B cell (primary cell): Measurements from ENCODE around the gene CPXM1. TPM values are rescaled to one million over a fixed set of nuclear protein-coding genes. Genes with fewer than 3 reads are reported as not detected.

Experiments
- ATAC-seq: fragments of 200-7000 bp; cut with Tn5 transposase; one replicate; pipeline ENCODE4 v1.10.0; 2021; ENCODE audit warnings: low read depth, mild to moderate bottlenecking, moderate number of reproducible peaks, moderate library complexity
- CTCF ChIA-PET: fragments of 350-600 bp; sonication (Branson Sonifier 250); formaldehyde crosslinking; loops from one replicate; lab custom pipeline; 2021; ENCODE audit warnings: antibody characterized with exemption, inconsistent platforms; lab: Charles Lee
- POLR2A ChIA-PET: fragments of 350-600 bp; sonication (Branson Sonifier 250); formaldehyde crosslinking; loops from one replicate; lab custom pipeline; 2021; ENCODE audit warnings: antibody characterized with exemption; lab: Charles Lee
- DNase-seq: peaks from one replicate; pipeline ENCODE4 v3.0.0; 2013
- H2AFZ ChIP-seq: 2 replicates; pipeline ENCODE4 v1.6.1; 2012; ENCODE audit warnings: mild to moderate bottlenecking, low read depth, low read length; ENCODE audit not compliant: insufficient read depth, poor library complexity, severe bottlenecking
- H3K27ac ChIP-seq, 2 donors: 1 replicate in 1 of 2; 2 replicates in 1 of 2; pipeline ENCODE4 v1.5.1; 2012 to 2013; ENCODE audit warnings: low read length in 2 of 2, mild to moderate bottlenecking in 2 of 2, moderate library complexity in 1 of 2
- H3K27me3 ChIP-seq, 4 experiments: fragments of 200-600 bp in 1 of 4; sonication (generic) in 1 of 4; replicated peaks in 1 of 4; 1 replicate in 2 of 4; 2 replicates in 2 of 4; pipeline versions ENCODE4 v1.6.1 to v1.7.0; 2013 to 2016; ENCODE audit warnings: low read length in 3 of 4, mild to moderate bottlenecking in 2 of 4, mixed read lengths in 1 of 4, moderate library complexity in 1 of 4; ENCODE audit not compliant: insufficient read depth in 4 of 4, control insufficient read depth in 3 of 4; ENCODE audit errors: control extremely low read depth in 1 of 4
- H3K36me3 ChIP-seq, 2 experiments: replicated peaks in 1 of 2; 1 replicate in 1 of 2; 2 replicates in 1 of 2; pipeline versions ENCODE4 v1.6.1 to v1.7.1; 2013; ENCODE audit warnings: low read length in 1 of 2; ENCODE audit not compliant: insufficient read depth in 2 of 2, control insufficient read depth in 1 of 2; ENCODE audit errors: control extremely low read depth in 1 of 2, extremely low read depth in 1 of 2
- H3K4me1 ChIP-seq, 2 donors: fragments of 200-600 bp in 1 of 2; sonication (generic) in 1 of 2; 1 replicate in 1 of 2; 2 replicates in 1 of 2; pipeline versions ENCODE4 v1.5.1 to v1.6.1; 2013 to 2017; ENCODE audit warnings: low read length in 2 of 2; ENCODE audit not compliant: control insufficient read depth in 2 of 2, insufficient read depth in 2 of 2
- H3K4me2 ChIP-seq: replicated peaks from 2 replicates; pipeline ENCODE3; 2012; ENCODE audit warnings: mild to moderate bottlenecking, low read depth, low read length; ENCODE audit not compliant: poor library complexity, severe bottlenecking
- H3K4me3 ChIP-seq, 5 experiments: fragments of 200-600 bp in 1 of 5; sonication (generic) in 1 of 5; 1 replicate in 3 of 5; 2 replicates in 2 of 5; pipeline versions ENCODE4 v1.5.1 to v1.7.0; 2011 to 2016; ENCODE audit warnings: low read length in 4 of 5, mild to moderate bottlenecking in 4 of 5, low read depth in 2 of 5, control low read depth in 1 of 5, moderate library complexity in 1 of 5; ENCODE audit not compliant: insufficient read depth in 1 of 5; ENCODE audit errors: control extremely low read depth in 1 of 5, extremely low read depth in 1 of 5
- H3K79me2 ChIP-seq: fragments of 200-600 bp; sonication (generic); one replicate; pipeline ENCODE4 v1.6.0; 2016; ENCODE audit warnings: low read length; ENCODE audit not compliant: control insufficient read depth, insufficient read depth
- H3K9ac ChIP-seq: fragments of 200-600 bp; sonication (generic); 2 replicates; pipeline ENCODE4 v1.6.1; 2017; ENCODE audit warnings: mild to moderate bottlenecking, low read length, moderate library complexity
- H3K9me3 ChIP-seq, 3 donors: one replicate each; pipeline versions ENCODE4 v1.6.1 to v1.7.1; 2013; ENCODE audit warnings: low read length in 2 of 3; ENCODE audit not compliant: control insufficient read depth in 2 of 3, insufficient read depth in 1 of 3; ENCODE audit errors: control extremely low read depth in 1 of 3
- H4K20me1 ChIP-seq: 2 replicates; pipeline ENCODE4 v1.6.0; 2012; ENCODE audit warnings: mild to moderate bottlenecking, low read length; ENCODE audit not compliant: insufficient read depth, control insufficient read depth, poor library complexity, severe bottlenecking
- H3K27ac Mint-ChIP-seq: one replicate; pipeline ENCODE4 v1.8.0; 2021; ENCODE audit warnings: mixed read lengths
- H3K27me3 Mint-ChIP-seq: one replicate; pipeline ENCODE4 v1.8.0; 2021; ENCODE audit warnings: mixed read lengths
- H3K4me1 Mint-ChIP-seq: one replicate; pipeline ENCODE4 v1.8.0; 2021; ENCODE audit warnings: mixed read lengths
- H3K4me3 Mint-ChIP-seq: one replicate; pipeline ENCODE4 v1.8.0; 2021; ENCODE audit warnings: mixed read lengths
- H3K9me3 Mint-ChIP-seq: one replicate; pipeline ENCODE4 v1.8.0; 2022; ENCODE audit warnings: mixed read lengths; ENCODE audit not compliant: insufficient read depth
- EZH2 ChIP-seq: IDR thresholded peaks from 2 replicates; pipeline ENCODE4 v1.6.1; 2012; ENCODE audit warnings: borderline replicate concordance, low read depth, mild to moderate bottlenecking, moderate library complexity, low read length; ENCODE audit not compliant: insufficient read depth, poor library complexity, severe bottlenecking
- WGBS: methylation state at CpG from one replicate; pipeline ENCODE4 v1.1.5; 2013; ENCODE audit warnings: missing lambda C conversion rate; ENCODE audit not compliant: insufficient coverage; 5-methylcytosine and 5-hydroxymethylcytosine counted together
- intact Hi-C: fragments of 100-400 bp; cut with micrococcal nuclease; formaldehyde crosslinking; loops from one replicate; pipeline ENCODE4 v1.10.0; 2022
- polyA plus RNA-seq: library from polyadenylated mRNA; depleted of rRNA; stranded (reverse); fragments of >200 nt; gene quantifications from 2 replicates; pipeline ENCODE4 v1.2.3, GENCODE V29; 2012
- total RNA-seq, 2 donors: library from RNA; stranded (reverse); fragments of 120-200 nt in 1 of 2; gene quantifications; 1 replicate in 1 of 2; 2 replicates in 1 of 2; pipeline versions ENCODE4 v1.2.3 to v1.2.4, GENCODE V29; 2013 to 2022
- TF ChIP-seq, protein P1 (sequence below): fragments of 200-600 bp; IDR thresholded peaks from one replicate; pipeline ENCODE4 v1.8.0; 2022; ENCODE audit warnings: antibody characterized with exemption, mild to moderate bottlenecking

CPXM1 gene
- total and polyA plus RNA-seq, 2 donors (not counting 1 experiment from before 2014, with no cell fraction given) = 0.21 to 1.9 TPM

DNA sequence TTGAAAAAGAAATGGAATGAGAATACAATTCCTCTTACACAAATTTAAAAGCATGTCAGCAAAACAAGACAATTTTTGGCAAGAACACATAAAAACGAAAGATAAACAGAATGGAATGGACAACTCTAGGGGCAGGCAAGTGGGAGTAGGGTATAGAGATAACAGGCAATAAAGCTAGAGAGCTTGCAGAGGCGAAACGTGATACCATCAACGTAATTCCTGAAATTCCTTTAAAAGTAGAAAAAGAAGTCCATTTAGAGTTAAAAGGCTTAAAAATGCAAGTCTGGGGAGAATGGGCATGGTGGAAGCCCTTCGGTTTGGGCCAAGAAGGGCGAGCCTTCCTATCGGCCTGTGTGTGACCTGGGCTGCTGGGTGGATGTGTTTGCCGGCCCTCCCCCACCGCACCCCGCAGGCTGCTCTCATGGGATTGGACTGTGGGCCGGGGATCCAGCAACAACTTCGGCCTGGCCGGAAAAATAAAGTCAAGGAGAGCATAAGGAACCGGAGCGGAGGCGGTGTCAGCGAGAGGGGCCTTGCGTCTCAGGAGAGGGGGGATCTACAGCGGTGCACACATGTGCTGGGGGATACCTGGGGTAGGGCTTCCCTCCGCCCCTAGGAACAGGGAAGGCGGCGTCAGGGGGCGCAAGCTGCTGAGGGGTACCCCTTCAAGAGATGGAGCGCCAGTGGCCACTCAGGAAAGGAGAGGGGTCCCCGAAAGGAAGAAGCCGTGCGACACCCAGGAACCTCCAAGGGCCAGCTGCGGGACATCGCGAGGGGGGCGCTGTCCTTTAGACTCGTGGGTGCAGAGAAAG lies 19.9 kb upstream of the CPXM1 start:
- no peak for ATAC-seq
- POLR2A ChIA-PET = no interaction called here

More for the DNA sequence above, 19.9 kb upstream of the CPXM1 start:
- Histone ChIP-seq H3K4me3 (no peak overlapping the region), H3K27me3 (peaks cover 0 to 46% (median 17%) of the 10 kb centered on the region in 4 experiments), H3K27ac (no peak overlapping the region), H3K9me3 (no peaks in the 10 kb centered on the region), H4K20me1 (no peaks in the 10 kb centered on the region), H3K4me2 (no peak overlapping the region), H3K79me2 (no peaks in the 10 kb centered on the region), H3K9ac (no peak overlapping the region), H2AFZ (no peak overlapping the region), H3K4me1 (peaks cover 0 to 3% of the 10 kb centered on the region in 2 donors), H3K36me3 (no peaks in the 10 kb centered on the region)
- Mint-ChIP-seq H3K9me3 (no peaks in the 10 kb centered on the region), H3K4me3 (no peak overlapping the region), H3K27ac (no peak overlapping the region), H3K27me3 (peaks cover 36% of the 10 kb centered on the region), H3K4me1 (peaks cover 9% of the 10 kb centered on the region)
- DNase-seq = no peak
- intact Hi-C loops = no loop called here
- CTCF ChIA-PET = no interaction called here
- no peak for TF ChIP-seq EZH2
- TF ChIP-seq, protein P1, sequence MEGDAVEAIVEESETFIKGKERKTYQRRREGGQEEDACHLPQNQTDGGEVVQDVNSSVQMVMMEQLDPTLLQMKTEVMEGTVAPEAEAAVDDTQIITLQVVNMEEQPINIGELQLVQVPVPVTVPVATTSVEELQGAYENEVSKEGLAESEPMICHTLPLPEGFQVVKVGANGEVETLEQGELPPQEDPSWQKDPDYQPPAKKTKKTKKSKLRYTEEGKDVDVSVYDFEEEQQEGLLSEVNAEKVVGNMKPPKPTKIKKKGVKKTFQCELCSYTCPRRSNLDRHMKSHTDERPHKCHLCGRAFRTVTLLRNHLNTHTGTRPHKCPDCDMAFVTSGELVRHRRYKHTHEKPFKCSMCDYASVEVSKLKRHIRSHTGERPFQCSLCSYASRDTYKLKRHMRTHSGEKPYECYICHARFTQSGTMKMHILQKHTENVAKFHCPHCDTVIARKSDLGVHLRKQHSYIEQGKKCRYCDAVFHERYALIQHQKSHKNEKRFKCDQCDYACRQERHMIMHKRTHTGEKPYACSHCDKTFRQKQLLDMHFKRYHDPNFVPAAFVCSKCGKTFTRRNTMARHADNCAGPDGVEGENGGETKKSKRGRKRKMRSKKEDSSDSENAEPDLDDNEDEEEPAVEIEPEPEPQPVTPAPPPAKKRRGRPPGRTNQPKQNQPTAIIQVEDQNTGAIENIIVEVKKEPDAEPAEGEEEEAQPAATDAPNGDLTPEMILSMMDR = no peak
- WGBS = 76% methylated on average over 30 of the region's 32 CpGs
